Endodermal cell (in vitro differentiated cells): ENCODE results near the gene CNIH2. TPM values are rescaled to one million over a fixed set of nuclear protein-coding genes. Genes with fewer than 3 reads are reported as not detected.

Experiments used
- DNase-seq: peaks from one replicate; pipeline ENCODE4 v3.0.0-alpha.2; 2017
- H3K27ac ChIP-seq: 2 replicates; pipeline ENCODE4 v1.5.1; 2013; ENCODE audit warnings: mild to moderate bottlenecking, low read depth, low read length, moderate library complexity
- H3K27me3 ChIP-seq: 2 replicates; pipeline ENCODE4 v1.6.1; 2013; ENCODE audit warnings: mild to moderate bottlenecking, low read length, moderate library complexity; ENCODE audit not compliant: insufficient read depth, control insufficient read depth, poor library complexity, severe bottlenecking
- H3K36me3 ChIP-seq: 2 replicates; pipeline ENCODE4 v1.7.0; 2013; ENCODE audit warnings: mild to moderate bottlenecking, low read length, moderate library complexity; ENCODE audit not compliant: control insufficient read depth, insufficient read depth
- H3K4me1 ChIP-seq: one replicate; pipeline ENCODE4 v1.7.0; 2013; ENCODE audit warnings: low read length; ENCODE audit not compliant: control insufficient read depth, insufficient read depth
- H3K4me3 ChIP-seq: 2 replicates; pipeline ENCODE4 v1.5.1; 2013; ENCODE audit warnings: mild to moderate bottlenecking, low read length, moderate library complexity
- H3K9ac ChIP-seq: 2 replicates; pipeline ENCODE4 v1.6.1; 2013; ENCODE audit warnings: mild to moderate bottlenecking, low read length, moderate library complexity; ENCODE audit not compliant: poor library complexity, severe bottlenecking; ENCODE audit errors: extremely low read depth
- H3K9me3 ChIP-seq: 2 replicates; pipeline ENCODE4 v1.6.1; 2013; ENCODE audit warnings: mild to moderate bottlenecking, low read length, moderate library complexity; ENCODE audit not compliant: control insufficient read depth
- H3K27ac Mint-ChIP-seq: 2 replicates; pipeline ENCODE4 v1.8.0; 2020; ENCODE audit warnings: mixed read lengths
- H3K27me3 Mint-ChIP-seq: 2 replicates; pipeline ENCODE4 v1.8.0; 2021; ENCODE audit warnings: mild to moderate bottlenecking, mixed read lengths; ENCODE audit not compliant: insufficient read depth
- H3K36me3 Mint-ChIP-seq: 2 replicates; pipeline ENCODE4 v1.8.0; 2020; ENCODE audit warnings: low read depth, mixed read lengths
- H3K4me1 Mint-ChIP-seq: 2 replicates; pipeline ENCODE4 v1.8.0; 2020; ENCODE audit warnings: mixed read lengths
- H3K4me3 Mint-ChIP-seq: 2 replicates; pipeline ENCODE4 v1.8.0; 2020; ENCODE audit warnings: mild to moderate bottlenecking, moderate library complexity, mixed read lengths
- H3K9me3 Mint-ChIP-seq: 2 replicates; pipeline ENCODE4 v1.8.0; 2020; ENCODE audit warnings: mild to moderate bottlenecking, mixed read lengths
- WGBS, 2 experiments: methylation state at CpG; one replicate each; pipeline versions ENCODE4 v1.1.5 to v1.1.7; 2013; ENCODE audit warnings: missing lambda C conversion rate in 2 of 2, mixed read lengths in 1 of 2; ENCODE audit not compliant: insufficient coverage in 1 of 2, insufficient read length in 1 of 2; 5-methylcytosine and 5-hydroxymethylcytosine counted together
- total RNA-seq, 2 donors: library from RNA; stranded (reverse); fragmentation: NEBNext Ultra II Directional in 1 of 2; extraction: Animal tissue kit (Norgen Biotek cat#: 25700) in 1 of 2; gene quantifications; 2 replicates in 1 of 2; 3 replicates in 1 of 2; pipeline ENCODE4 v1.2.1, GENCODE V29; 2021
- TF ChIP-seq, protein P1 (sequence below): fragments of 200-600 bp; sonication (generic); conservative IDR thresholded peaks from 2 replicates; pipeline ENCODE4 v1.5.0; 2021; ENCODE audit warnings: antibody characterized with exemption, mild to moderate bottlenecking

The CNIH2 gene
- total RNA-seq, 2 donors from 2014 or later: 3.5 to 3.8 TPM

DNA sequence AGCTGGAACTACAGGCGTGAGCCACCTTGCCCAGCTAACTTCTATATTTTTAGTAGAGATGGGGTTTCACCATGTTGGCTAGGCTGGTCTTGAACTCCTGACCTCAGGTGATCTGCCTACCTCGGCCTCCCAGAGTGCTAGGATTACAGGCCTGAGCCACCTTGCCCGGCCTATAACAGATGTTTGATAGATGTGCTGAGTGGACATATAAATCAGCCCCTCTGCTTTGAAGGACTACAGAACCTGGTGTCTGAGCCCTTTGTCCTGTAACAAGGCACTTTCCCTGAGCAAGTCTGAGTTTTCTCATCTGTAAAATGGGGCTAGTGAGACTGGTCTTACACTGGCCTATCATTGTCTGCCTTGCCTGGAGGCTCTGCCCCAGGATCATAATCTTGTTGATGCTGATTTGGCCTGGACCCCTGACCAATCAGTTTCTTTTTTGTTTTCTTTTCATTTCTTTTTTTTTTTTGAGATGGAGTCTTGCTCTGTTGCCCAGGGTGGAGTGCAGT, 51.2 kb downstream of the CNIH2 start:
- DNase-seq: no peak
- Histone ChIP-seq H3K9ac (no peak overlapping the region), H3K4me3 (no peak overlapping the region), H3K9me3 (no peaks in the 10 kb centered on the region), H3K4me1 (peaks cover 2% of the 10 kb centered on the region), H3K27me3 (no peaks in the 10 kb centered on the region), H3K36me3 (no peaks in the 10 kb centered on the region), H3K27ac (no peak overlapping the region)
- TF ChIP-seq, protein P1, sequence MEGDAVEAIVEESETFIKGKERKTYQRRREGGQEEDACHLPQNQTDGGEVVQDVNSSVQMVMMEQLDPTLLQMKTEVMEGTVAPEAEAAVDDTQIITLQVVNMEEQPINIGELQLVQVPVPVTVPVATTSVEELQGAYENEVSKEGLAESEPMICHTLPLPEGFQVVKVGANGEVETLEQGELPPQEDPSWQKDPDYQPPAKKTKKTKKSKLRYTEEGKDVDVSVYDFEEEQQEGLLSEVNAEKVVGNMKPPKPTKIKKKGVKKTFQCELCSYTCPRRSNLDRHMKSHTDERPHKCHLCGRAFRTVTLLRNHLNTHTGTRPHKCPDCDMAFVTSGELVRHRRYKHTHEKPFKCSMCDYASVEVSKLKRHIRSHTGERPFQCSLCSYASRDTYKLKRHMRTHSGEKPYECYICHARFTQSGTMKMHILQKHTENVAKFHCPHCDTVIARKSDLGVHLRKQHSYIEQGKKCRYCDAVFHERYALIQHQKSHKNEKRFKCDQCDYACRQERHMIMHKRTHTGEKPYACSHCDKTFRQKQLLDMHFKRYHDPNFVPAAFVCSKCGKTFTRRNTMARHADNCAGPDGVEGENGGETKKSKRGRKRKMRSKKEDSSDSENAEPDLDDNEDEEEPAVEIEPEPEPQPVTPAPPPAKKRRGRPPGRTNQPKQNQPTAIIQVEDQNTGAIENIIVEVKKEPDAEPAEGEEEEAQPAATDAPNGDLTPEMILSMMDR: no peak
- peaks cover 4% of the 10 kb centered on the region for H3K4me1 Mint-ChIP-seq
- peaks cover 10% of the 10 kb centered on the region for H3K27me3 Mint-ChIP-seq
- no peak overlapping the region for H3K4me3 Mint-ChIP-seq
- H3K27ac Mint-ChIP-seq: no peak overlapping the region
- H3K9me3 Mint-ChIP-seq: no peaks in the 10 kb centered on the region
- WGBS, 2 experiments: 92 to 93% methylated on average over 3 of the region's 3 CpGs
- H3K36me3 Mint-ChIP-seq: peaks cover 2% of the 10 kb centered on the region

DNA sequence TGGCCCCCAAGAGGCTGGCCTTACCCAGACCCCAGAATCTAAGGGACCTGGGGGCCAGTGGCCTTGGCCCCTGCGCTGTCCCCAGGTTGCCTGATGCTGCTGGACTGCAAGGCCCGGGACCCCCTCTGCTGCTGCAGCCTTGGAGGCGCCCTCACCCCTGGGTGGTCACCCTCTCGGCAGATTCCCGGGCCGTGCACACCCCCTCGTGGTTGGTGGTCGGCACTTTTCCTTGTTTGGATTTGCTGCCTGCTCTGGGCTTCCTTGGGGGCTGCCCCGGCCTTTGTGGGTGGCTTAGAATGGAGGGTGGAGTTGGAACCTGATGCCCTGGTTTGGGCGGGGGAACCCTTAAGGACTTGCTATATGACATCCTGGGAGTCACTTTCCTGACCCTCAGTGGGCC, 53.0 kb downstream of the CNIH2 start:
- Histone ChIP-seq H3K27ac (no peak overlapping the region), H3K27me3 (no peaks in the 10 kb centered on the region), H3K9ac (no peak overlapping the region), H3K36me3 (no peaks in the 10 kb centered on the region), H3K4me1 (peaks cover 2% of the 10 kb centered on the region), H3K9me3 (no peaks in the 10 kb centered on the region), H3K4me3 (no peak overlapping the region)
- Mint-ChIP-seq H3K27me3 (peaks cover 12% of the 10 kb centered on the region), H3K4me1 (peaks cover 4% of the 10 kb centered on the region), H3K36me3 (peaks cover 2% of the 10 kb centered on the region), H3K27ac (no peak overlapping the region), H3K9me3 (no peaks in the 10 kb centered on the region), H3K4me3 (no peak overlapping the region)
- DNase-seq: no peak
- WGBS, 2 experiments: 91 to 100% methylated on average over 1 to 10 of the region's 10 CpGs
- TF ChIP-seq, protein P1: no peak

DNA sequence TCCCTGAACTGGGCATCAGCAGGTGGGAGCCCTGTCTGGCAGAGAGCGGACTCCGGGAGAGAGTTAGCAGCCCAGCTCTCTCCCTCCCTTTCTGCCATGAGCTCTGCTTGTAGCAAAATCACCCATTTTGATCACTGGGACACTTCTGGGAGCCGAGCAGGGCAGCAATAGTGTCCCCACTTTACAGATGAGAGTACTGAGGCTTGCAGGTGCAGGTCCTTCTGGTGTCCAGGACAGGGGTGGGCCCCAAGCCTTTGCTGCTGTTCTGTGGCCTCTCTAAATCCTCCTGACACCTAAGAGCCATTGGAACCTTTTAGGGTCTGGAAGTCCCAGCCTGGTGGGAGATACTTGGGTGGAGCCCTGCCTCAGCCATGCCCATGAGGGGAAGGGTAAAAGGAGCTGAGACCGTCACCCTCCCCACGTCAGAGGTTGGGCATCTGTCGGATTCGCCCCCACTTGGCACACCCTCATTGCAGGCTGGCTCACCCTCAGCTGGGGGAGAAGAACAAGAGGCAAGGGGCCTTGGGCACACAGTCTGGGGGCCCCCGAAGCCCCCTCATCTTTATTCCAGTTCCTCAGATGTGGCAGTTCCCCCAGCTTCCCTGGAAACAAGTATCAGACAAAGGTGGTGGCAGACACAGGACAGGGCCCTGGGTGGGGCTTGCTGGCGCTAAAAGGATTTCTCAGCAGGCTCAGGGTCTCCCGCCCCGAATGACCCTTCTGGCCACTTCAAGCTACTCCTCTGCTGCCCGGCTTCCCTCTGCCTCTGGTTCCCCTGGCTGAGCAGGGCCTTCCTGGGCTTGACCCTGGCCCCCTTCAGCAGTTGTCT, 53.8 kb downstream of the CNIH2 start:
- H3K27me3 Mint-ChIP-seq: peaks cover 15% of the 10 kb centered on the region
- H3K27ac ChIP-seq: no peak overlapping the region

More for the DNA sequence above, 53.8 kb downstream of the CNIH2 start:
- Mint-ChIP-seq H3K27ac (no peak overlapping the region), H3K36me3 (peaks cover 2% of the 10 kb centered on the region), H3K4me3 (no peak overlapping the region), H3K4me1 (peaks cover 11% of the 10 kb centered on the region), H3K9me3 (no peaks in the 10 kb centered on the region)
- no peaks in the 10 kb centered on the region for H3K9me3 ChIP-seq
- DNase-seq: no peak
- H3K36me3 ChIP-seq: no peaks in the 10 kb centered on the region
- 91 to 95% methylated on average over 6 to 12 of the region's 12 CpGs for WGBS, 2 experiments
- no peak overlapping the region for H3K4me3 ChIP-seq
- H3K27me3 ChIP-seq: no peaks in the 10 kb centered on the region
- H3K9ac ChIP-seq: no peak overlapping the region
- peaks cover 10% of the 10 kb centered on the region for H3K4me1 ChIP-seq
- TF ChIP-seq, protein P1: no peak
